ENCODE data around the gene EGR1.

- no peak for TF ChIP-seq CTCF (conservative IDR thresholded peaks at IDR 0.05; ENCODE audit: low read length)
- peak; percentile 81; the same call in 1 of the 2 replicates for TF ChIP-seq EZH2phosphoT487 (IDR thresholded peaks at IDR 0.05; ENCODE audit: borderline replicate concordance, low read depth, low read length)
Measured at GRCh38 chr5:138466125-138466899, 1.0 kb downstream of the EGR1 start.

Measured in OCI-LY7 (cell line).